ENCODE measurements around the gene ARID1A.
A peak's percentile ranks its signal among the peaks of the same experiment; 100 is the strongest.

ARID1A gene

DNA sequence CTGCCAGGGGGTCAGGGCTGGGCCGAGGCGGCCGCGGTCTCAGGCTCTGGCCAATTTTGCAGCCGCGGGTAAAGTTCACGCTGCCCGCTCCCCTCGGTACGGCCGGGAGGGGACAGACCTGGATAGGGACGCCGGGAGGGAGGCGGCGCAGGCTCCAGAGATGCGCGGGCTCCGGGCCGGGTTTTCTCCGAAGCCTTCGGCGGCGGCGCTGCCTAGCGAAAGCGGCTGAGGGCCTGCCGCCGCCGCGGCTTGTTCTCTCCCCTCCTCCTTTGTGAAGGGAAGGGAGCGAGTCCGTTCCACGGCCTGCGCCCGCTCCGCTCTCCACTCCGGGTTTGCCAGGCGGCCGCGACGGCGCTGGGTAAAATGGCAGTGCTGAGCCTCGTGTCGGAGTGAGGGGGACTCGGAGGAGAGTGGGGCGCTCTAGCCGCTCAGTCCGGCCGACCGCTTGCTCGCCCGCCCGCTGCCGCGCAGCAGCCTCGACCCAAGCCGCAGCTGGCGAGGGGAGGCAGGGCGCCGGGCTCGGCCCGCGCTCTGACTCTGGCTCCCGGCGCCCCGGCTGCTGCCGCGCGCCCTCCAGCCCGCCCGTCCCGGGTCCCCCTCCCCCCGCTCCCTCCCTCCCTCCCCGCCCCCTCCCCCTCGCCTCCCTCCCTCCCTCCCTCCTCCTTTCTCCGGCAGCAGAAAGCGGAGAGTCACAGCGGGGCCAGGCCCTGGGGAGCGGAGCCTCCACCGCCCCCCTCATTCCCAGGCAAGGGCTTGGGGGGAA lies at the start of gene ARID1A:
Gene ARID1A, plus strand, starts transcription at position 660 of the 763 bp plus-strand sequence. CDS start 389 bp downstream, outside the sequence.
- peak; percentile 99 for DNase-seq (ENCODE audit: low read depth, low spot score)

DNA sequence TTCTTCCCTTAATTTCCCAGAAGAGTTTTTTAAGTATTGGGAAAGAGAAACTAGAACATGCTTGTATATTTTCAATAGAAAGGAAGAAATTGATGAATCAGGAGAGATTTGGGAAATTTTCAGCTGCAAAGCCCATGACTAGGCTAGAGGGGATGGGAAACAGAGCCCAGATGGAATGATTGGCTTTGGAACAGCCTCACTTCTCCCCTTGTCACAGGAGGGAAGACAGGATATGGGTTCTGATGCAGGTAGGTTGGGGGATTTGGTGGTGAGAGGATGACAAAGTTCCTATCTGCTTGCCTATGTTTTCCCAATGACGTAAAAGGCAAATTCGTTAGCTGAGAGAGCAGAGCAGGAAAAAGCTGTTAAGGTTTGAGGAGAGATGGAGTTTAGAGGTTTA lies 31.0 kb upstream of the ARID1A start:
- DNase-seq (ENCODE audit: low read depth, low spot score), result no peak

DNA sequence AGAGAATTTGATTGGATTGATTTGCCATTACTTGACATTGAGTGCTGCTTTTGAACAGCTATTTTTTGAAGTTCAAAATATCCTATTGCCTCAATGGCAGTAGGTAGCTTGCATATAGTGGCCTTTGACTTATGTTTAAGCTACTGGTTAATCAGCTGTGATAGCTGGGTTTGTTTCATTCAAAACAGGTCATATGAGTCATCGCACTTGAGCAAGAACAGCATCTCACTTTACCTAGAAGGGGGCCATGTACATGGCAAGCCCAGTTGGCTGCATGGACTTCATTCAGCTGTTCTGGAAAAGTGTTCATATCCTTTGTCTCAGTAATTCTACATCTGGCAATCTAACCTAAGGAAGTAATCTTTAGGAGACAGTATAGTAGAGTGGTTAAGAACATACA lies 29.0 kb upstream of the ARID1A start:
- DNase-seq (ENCODE audit: low read depth, low spot score), result peak; percentile 6

DNA sequence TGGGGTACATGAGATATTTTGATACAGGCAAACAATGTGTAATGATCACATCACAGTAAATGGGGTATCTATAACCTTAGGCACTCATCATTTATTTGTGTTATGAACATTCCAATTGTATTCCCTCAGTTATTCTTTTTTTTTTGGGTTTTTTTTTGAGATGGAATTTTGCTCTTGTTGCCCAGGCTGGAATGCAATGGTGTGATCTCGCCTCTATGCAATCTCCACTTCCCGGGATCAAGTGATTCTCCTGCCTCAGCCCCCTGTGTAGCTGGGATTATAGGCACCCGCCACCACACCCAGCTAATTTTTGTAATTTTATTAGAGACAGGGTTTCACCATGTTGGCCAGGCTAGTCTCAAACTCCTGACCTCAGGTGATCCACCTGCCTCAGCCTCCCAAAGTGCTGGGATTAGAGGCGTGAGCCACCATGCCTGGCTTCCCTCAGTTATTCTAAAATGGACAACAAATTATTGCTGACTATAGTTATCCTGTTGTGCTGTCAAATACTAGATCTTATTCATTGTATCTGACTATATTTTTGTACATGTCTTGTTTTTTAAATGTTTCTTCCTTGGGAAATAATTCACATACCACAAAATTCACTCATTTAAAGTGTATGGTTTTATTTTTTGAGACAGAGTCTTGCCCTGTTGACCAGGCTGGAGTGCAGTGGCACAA lies 27.6 kb upstream of the ARID1A start:
- DNase-seq (ENCODE audit: low read depth, low spot score), result peak; percentile 27

DNA sequence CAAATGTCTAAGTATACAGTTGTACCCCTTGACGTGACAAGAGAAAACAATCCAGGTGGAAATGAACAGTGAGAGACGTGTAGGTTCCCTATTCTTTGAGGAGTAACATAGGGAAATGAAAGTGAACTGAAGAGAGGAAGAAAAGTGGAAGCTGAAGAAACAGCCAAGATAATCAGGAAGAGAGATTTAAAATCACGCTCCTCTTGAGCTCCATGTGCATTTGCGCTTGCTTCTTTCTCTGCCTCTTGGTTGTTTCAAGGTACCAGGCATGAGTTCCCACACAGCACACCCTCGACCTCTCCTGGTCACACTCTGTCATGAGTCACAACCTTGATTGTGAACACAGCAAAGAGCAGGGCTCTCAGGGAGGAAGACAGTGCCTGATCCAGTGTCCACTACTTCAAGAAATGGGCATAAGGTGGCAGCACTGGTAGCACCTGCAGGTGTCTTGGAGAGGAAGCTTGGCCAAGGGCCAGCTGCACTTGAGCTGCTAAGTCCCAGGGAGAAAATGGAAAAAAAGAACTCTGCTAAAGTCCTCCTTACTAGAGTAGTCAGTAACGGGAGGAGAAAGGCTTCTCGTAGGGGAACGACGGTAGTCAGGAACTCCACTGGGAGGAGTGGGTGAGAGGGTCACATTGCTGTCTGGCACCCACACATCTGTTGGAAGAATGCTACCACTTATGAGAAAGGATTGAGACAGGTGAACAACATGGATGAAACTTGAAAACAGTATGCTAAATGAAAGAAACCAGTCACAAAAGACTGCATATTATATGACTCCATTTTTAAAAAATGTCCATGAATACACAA lies 18.3 kb upstream of the ARID1A start:
- DNase-seq (ENCODE audit: low read depth, low spot score), result peak; percentile 85

DNA sequence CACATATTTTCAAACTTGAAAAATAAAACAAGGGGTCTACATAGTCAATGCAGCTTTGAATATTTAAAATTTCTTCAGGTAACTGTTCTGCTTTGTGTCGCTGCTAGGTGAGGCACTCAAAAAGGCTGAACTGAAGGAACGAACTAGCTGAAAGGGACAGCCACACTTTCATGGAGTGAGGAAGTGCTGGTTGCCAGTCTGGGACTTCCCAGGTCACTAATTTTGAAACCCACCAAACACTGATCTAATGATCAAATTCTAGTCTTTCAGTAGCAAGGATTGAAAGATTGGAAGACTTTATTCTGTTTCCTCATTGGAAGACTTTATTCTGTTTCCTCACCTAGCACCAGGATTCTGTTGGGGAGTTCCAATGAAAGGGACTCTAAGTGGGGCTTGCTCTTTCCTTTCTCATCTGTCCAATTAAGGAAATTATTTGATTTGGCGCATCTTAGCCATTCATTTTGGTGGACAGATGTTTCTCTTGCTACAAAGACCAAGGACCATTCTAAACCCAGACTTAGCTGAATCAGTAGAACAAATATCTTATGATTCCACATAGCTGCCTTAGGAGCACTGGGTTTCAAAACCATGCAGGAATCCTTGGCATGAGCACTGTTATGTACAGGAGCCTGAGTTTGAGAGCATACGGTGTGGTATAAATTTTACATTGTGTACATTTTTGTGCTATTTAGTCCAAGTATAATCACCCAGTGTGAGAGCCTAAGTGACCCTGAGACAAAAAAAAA lies 10.9 kb upstream of the ARID1A start:
- DNase-seq (ENCODE audit: low read depth, low spot score), result no peak

DNA sequence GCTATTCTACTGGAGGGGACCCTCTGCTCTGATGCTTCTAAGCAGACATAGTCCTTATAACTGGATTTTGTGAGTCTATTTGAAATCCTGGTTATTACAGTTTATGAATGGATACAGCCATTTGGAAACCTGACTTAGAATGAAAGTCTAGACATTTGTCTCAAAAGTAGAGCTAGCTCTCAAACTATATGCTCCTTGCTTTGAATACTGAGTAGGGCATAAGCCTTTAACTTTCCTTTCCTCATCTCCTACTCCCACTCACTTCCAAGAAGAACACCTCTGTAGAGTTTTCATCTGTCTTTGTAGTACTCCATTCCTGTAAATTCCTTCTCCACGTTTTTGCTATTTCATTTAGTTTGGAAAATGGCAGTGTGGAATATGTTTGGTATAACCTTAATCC lies 9.0 kb upstream of the ARID1A start:
- peak; percentile 42 for DNase-seq (ENCODE audit: low read depth, low spot score)

DNA sequence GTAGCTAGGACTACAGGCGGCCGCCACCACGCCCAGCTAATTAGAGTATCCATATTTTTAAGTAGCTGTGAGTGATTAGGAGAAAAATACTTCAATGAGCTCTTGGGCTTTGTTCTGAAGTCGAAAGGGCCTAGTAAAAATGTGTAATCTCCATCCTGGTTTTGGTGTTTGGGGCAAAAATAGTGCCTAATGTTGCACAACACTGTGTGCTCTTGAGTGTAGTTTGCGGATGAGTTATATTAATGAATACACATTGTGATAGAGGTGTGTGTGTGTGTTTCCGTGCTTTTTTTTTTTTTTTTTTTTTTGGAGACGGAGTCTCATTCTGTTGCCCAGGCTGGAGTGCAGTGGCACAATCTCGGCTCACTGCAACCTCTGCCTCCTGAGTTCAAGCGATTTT lies 6.3 kb upstream of the ARID1A start:
- DNase-seq (ENCODE audit: low read depth, low spot score), result no peak

DNA sequence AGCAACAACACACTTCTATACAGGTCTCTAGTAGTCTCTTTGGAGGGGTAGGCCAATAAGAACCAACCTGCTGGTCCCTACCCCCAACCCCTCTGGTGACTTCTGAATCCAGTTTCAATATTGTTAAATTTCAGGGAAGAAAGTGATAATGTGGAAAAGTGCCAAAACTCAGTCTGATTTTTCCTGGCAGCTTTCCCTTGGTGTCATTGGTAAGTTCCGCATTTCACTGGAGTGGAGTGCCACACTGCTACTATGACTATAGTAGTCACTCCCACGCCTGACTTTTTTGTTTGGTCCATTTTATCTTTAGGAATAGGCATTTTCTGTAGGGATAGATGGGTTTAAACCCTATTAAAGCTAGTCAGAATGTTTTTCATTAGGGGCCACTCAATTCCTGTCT lies 5.7 kb upstream of the ARID1A start:
- no peak for DNase-seq (ENCODE audit: low read depth, low spot score)

DNA sequence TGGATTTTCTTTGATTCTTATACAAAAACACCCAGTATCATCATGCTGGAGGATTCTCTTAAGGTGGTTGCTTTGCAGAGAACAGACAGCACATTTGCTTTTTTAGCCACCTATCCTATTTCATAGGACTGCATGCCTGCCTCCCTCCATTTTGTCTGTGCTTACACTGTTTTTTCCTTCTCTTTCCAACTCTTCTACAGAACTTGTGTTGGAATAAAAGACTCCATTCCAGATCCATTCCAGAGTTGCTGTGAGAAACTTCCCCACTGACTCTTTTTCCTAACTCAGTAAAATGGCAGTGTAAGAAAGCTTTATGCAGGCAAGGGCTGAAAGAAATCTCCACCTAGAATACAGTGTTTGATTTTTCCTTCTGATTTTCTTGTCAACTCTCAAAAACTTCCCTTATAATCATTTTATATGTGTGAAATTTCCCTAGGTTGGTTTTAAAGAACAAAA lies 5.2 kb upstream of the ARID1A start:
- DNase-seq (ENCODE audit: low read depth, low spot score), result no peak

DNA sequence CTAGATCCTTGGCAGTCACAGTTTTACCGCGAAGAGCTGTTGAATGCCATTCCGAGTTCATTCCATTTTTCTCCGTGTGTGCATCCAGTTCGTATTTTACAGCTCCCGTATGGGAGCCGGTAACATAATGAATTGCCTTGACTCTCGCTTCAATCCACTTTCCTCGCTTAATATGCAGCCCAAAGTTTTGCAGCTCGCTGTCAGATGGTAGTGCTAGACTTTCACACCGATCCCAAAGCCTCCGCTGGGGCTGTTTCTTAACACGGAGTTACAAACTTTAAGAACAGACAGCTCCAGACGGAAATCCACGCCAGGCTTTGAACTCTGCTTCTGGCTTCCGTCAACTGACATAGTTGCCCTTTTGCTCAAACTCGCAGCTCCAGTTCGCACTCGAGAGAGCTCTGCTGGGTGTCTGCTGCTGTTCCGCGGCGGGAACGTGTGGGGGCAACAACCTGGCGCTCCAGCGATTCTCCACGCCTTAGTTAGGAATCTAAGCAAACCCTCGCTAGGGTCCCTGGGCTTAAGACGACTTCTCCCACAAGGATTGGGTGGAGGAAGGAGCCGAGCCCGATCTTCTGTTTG lies 3.5 kb upstream of the ARID1A start:
- peak; percentile 94 for DNase-seq (ENCODE audit: low read depth, low spot score)

DNA sequence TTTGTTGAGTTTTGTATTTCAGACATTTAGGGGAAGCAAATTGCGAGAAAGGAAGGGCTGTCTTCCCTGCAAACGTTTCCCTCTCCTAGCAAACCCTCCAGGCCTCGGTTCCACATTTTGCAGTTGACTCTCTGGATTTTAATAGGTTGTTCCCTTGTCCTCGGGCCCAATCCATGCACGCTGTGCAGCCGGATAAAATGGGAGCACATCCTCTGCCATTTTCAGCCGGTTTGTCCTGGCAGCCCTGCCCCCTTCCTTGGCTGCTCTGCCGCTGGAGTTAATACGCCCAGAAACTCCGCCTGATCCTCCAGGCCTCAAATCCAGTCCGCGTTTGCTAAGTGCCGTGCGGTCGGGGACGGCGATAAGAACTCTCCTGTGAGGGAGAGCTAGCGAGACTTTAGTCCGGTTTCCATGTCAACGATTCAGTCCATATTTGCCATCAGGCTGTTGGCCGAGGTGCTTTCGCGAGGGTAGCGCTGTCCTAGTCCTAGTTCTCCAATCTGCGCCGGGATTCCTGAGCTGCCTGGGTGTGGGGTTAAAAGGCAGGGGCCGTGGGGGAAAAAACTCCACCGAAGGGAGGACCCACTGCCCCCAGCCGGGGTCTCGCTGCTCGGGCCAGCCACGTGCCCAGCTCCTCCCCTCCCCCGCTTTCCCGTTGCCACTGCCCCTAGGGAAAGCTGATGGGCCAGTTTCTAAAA lies 2.9 kb upstream of the ARID1A start:
- peak; percentile 99 for DNase-seq (ENCODE audit: low read depth, low spot score)

DNA sequence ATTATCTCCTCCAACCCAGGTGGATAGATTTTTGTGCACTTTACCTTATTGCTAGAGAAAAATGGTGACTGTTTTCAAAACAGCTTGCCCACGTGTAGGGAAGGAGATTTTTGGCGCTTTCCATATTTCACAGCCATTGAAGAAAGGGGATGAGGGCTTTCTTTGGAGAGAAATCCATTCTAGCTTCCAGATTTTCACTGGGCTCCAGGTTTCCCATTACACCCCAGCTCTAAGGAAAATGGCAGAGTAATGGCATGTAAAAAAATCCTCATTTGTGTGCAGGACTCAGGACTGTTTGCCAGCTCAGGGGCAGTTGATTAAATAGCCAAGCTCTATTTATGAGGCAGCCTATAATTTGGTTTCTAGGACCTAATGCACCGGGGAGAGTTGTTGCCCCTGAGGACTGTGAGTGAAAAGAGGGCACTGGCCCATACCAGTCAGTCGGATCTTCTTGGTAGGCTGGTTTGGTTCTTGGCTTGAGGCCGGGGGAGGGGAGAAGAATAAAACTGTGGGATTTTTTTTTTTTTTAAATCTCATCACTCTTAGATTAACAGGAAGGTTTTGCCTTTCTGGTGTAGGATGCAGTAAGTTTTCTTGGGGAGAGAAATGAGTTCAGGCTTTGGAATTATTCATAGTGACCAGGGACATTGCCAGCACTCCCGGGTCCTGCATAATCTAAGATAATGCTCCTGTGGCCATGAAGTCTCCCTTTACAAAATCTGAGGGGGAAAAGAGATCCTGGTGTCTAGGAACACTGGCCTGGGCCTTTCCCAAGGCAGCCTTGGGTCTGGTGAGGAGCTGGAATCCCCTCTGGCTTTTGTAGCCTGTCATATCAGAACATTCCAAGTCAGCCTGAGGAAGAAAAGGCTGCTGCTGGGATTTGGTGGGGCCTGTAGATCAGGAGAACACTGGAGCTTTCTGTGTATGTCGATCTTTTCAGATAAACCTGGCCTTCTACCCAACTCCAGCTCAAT lies 1.9 kb upstream of the ARID1A start:
- peak; percentile 31 for DNase-seq (ENCODE audit: low read depth, low spot score)

DNA sequence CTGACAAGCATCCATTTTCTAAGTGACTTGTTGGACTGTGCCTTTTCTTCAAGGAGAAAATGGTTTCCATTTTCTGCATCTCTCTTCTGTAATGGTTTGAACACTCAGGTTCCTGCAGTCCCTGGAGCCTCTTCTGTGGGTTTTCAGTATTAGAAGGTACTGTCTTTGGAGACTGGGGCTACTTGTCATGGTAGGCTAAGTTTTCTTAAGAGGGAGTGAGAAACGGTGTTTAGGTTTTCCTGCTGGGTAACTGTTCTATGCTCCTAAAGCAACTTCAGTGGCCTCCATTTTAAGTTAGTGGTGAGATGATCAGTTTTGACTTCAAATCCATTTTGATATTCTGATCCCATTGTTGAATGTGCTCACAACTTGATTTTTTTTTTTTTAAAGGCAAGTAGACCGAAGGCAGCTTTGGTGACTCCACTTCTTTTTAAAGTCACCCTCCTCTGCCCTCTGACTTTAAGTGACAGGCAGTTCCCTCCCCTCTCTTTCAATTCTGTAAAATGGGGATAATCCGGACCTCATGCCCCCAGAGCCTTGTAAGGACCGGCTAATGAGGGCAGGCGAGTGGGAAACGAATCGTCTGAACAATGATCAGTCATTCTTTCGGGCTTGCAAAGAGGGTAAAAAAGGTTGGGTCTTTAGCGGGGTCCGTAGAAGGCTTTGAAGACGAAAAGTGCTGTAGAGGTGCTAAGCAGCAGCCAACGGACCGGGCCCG lies 1.0 kb upstream of the ARID1A start:
- DNase-seq (ENCODE audit: low read depth, low spot score), result no peak

DNA sequence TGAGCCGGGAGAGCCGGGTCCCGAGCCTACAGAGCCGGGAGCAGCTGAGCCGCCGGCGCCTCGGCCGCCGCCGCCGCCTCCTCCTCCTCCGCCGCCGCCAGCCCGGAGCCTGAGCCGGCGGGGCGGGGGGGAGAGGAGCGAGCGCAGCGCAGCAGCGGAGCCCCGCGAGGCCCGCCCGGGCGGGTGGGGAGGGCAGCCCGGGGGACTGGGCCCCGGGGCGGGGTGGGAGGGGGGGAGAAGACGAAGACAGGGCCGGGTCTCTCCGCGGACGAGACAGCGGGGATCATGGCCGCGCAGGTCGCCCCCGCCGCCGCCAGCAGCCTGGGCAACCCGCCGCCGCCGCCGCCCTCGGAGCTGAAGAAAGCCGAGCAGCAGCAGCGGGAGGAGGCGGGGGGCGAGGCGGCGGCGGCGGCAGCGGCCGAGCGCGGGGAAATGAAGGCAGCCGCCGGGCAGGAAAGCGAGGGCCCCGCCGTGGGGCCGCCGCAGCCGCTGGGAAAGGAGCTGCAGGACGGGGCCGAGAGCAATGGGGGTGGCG lies 371 bp downstream of the ARID1A start:
- DNase-seq (ENCODE audit: low read depth, low spot score), result no peak

DNA sequence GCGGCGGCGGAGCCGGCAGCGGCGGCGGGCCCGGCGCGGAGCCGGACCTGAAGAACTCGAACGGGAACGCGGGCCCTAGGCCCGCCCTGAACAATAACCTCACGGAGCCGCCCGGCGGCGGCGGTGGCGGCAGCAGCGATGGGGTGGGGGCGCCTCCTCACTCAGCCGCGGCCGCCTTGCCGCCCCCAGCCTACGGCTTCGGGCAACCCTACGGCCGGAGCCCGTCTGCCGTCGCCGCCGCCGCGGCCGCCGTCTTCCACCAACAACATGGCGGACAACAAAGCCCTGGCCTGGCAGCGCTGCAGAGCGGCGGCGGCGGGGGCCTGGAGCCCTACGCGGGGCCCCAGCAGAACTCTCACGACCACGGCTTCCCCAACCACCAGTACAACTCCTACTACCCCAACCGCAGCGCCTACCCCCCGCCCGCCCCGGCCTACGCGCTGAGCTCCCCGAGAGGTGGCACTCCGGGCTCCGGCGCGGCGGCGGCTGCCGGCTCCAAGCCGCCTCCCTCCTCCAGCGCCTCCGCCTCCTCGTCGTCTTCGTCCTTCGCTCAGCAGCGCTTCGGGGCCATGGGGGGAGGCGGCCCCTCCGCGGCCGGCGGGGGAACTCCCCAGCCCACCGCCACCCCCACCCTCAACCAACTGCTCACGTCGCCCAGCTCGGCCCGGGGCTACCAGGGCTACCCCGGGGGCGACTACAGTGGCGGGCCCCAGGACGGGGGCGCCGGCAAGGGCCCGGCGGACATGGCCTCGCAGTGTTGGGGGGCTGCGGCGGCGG lies 1.0 kb downstream of the ARID1A start:
- DNase-seq (ENCODE audit: low read depth, low spot score), result peak; percentile 57

DNA sequence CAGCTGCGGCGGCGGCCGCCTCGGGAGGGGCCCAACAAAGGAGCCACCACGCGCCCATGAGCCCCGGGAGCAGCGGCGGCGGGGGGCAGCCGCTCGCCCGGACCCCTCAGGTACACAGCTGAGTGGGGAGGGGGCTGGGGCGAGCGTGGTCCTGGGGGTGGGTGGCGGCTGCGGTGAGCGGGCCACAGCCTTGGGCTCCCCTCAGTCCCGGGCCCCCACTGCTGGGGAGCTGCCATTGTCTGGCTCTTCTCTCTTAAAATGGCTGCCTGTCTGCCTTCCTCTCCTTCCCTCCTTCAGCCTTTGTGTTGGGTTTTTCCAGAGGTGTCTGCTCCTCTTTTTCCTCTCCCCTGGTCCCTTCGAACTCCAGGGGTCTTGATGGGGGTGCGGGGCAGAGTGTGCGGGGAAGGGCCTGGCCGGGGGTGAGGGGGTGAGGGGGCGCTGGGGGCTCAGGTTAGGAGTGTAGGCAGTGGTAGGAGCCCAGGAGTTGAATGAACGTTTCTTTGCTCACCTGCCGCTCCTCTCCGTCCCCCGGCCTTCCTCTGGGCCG lies 1.7 kb downstream of the ARID1A start:
- DNase-seq (ENCODE audit: low read depth, low spot score), result no peak
